H54 (cell line): ENCODE data around the gene SH3BP5.
A peak's percentile ranks its signal among the peaks of the same experiment; 100 is the strongest.
"Not testable (repeated sequence)": the region's sequence is repeated elsewhere in the genome, so short reads cannot be mapped to it uniquely, and the experiment has no call there.

Experiments
- DNase-seq: peaks from one replicate; pipeline ENCODE4 v3.0.0; 2011; ENCODE audit warnings: low spot score, mixed read lengths; ENCODE audit not compliant: insufficient read length
- FAIRE-seq: peaks from 3 replicates; lab custom pipeline; 2011; peaks lifted over from hg19 to GRCh38; lab: Jason Lieb, UNC
- POLR2A ChIP-seq: IDR thresholded peaks from 2 replicates; pipeline ENCODE4 v1.6.1; 2011; ENCODE audit warnings: low read depth, mild to moderate bottlenecking, low read length

Gene SH3BP5, protein sequence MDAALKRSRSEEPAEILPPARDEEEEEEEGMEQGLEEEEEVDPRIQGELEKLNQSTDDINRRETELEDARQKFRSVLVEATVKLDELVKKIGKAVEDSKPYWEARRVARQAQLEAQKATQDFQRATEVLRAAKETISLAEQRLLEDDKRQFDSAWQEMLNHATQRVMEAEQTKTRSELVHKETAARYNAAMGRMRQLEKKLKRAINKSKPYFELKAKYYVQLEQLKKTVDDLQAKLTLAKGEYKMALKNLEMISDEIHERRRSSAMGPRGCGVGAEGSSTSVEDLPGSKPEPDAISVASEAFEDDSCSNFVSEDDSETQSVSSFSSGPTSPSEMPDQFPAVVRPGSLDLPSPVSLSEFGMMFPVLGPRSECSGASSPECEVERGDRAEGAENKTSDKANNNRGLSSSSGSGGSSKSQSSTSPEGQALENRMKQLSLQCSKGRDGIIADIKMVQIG

DNA sequence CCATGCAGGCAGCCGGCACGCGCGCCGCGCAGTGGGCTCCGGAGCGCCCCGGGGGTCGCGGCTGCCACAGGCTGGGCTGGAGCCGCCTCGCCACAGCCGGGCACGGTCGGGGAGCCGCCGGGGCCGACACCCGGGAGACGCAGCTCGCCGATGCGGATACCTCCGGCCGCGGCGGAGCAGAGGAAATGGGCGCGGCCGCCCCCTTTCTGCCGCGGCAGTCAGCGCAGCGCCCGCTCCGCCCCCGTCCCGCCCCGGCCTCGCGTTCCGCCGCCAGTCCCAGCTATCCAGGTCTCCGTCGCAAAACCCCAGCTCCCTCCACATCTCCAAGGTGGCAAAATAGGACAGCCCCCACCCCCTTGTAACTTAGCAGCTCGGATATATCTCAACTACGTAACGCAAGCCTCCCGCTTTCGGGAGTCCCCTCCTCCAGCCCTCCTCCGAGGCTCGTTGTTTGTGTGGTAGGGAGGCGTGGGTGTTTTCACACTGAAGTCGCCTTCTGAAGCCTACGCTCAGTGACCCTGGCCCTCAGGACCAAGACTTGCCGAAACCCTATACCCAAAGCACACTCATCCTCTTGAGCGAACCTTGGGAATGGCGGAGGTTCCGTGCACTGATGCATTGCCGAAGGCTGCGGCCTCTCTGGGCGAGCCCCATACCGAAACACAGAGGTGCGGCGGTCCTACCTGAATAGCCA, at the start of gene SH3BP5:
SH3BP5 (minus strand) TSS at position 182 of the 694 bp plus-strand sequence; CDS start at position 4, 178 bp downstream.
- FAIRE-seq = no peak
- DNase-seq = peak; percentile 71
- peak; percentile 68; the same call in 1 of the 2 replicates for TF ChIP-seq POLR2A

DNA sequence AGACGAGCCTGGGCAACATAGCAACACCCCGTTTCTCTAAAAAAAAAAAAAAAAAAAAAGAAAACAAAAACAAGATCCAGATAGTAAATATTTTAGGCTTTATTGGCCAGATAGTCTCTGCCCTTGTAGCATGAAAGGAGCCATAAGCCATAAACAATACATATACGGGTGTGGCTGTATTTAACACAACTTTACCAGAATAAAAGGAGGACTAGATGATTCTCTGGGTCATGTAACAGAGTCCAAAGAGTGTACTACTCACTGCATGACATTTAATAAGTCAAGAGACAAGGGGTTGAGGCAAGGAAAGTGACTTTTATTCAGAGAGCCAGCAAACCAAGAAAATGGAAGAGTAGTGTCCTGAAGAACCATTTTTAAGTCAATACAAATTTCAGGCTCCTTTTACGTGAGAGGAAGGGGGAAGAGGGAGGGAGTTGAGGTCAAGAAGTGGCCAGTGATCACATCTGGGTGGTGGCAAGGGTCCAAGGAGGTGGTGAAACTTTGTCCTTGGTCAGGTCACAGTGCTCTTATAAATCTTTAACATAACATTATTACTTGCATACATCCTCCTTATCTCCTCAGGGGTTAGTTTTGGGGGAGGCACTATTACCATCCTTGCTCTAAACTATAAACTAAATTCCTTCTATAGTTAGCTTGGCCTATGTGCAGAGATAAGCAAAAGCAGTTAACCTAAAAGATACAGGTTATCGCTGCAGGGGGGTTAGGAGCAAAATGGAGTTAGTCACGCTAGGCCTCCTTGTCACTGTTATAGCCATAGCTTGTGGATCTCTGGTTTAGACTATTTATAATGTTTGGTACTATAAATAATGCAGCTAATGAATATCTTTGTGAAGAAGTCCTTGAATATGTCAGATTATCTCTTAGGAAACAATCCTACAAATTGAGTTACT, 48.8 kb upstream of the SH3BP5 start:
- DNase-seq (no peak), FAIRE-seq (no peak)
- TF ChIP-seq POLR2A = no peak

DNA sequence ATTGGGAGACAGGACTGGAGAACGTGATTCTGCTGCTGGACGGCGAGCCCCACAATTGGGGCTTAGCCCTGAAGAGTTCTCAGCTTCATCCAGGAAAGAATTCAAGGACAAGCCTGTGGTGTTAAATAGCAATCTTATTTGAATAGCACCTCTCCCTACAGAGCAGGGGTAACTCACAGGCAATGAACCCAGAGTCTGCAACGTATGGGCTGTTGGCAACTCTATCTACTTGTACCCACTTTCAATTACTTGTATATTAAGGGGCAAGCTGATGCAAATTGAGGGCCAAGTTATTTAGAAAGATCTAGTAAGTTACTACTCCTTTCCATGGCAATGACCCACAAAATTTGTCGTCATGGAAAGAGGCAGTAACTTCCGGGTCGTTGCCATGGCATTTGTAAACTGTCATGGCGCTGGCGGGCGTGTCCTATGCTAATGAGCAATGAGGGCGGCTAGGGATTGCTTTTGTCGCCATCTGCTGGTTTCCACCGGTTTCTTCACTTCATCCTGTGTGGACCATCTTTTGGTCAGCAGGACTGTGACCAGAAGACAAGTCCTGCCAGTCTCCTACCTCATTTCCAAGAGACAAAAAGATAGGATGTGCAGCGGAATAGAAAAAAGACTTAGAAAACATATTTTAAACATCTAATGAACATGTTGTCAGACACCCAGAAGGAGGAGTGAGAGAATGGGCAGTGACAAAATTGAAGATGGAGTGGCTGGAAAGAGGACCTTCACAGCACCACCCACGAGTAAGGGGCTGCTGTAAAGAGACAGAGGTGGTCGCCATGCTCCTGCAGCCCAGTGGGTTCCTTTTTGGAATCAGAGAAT, 45.8 kb upstream of the SH3BP5 start:
- TF ChIP-seq POLR2A = no peak
- FAIRE-seq = peak; percentile 82
- peak; percentile 49 for DNase-seq

GRCh38 chr3:15375461-15376000, 43.1 kb upstream of the SH3BP5 start:
- no peak for FAIRE-seq
- no peak for TF ChIP-seq POLR2A
- no peak for DNase-seq

GRCh38 chr3:15372918-15373317, 40.5 kb upstream of the SH3BP5 start:
- TF ChIP-seq POLR2A = no peak
- FAIRE-seq = no peak
- DNase-seq = no peak

DNA sequence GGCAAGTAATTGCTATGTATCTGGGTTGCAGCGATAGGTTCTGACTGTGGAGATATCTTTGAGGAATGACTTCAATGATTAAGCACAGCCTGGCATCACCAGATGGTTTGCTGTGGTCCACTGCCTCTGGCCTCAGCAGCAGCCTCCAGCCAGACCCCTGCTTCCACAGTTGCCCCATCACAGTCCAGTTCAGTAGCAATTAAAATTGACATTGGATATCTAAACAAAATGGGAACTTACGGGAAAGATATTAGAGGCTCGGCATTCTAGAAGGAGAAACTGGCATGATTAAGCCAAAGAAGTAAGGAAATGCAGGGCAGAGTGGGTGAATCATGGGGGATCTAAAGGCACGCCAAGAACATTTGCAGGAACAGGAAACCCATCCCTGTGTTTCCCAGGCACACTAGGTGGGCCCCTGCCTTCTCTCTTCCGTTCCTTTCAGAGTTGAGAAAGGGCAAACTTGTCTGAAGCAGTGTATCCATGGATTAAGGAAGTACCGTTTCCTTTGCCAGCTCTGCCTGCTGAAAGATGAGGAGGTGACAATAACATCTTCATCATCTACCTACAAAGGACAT, 36.3 kb upstream of the SH3BP5 start:
- no peak for TF ChIP-seq POLR2A
- DNase-seq (no peak), FAIRE-seq (no peak)

- FAIRE-seq (no peak), DNase-seq (peak; percentile 14)
- no peak for TF ChIP-seq POLR2A
Measured at GRCh38 chr3:15367059-15367458, 34.7 kb upstream of the SH3BP5 start.

DNA sequence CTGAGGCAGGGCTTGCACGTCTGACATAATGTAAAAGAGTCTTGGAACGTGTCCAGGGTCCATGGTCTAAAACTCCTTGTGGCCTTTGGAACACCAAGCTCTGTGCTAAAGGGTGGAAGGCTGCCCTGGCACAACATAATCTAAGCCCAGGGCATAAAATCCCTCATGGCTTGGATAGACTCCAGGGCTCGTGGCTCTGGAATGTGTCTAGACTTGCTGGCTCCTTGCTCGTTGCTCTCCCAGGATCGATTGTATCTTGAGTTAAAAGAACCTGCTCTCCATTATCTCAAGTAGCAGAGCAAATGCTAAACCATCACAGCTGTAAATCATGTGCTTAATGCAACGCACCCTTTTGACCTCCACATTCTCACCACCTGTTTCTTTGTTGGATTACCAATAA, 31.7 kb upstream of the SH3BP5 start:
- DNase-seq, FAIRE-seq: not testable (repeated sequence)

DNA sequence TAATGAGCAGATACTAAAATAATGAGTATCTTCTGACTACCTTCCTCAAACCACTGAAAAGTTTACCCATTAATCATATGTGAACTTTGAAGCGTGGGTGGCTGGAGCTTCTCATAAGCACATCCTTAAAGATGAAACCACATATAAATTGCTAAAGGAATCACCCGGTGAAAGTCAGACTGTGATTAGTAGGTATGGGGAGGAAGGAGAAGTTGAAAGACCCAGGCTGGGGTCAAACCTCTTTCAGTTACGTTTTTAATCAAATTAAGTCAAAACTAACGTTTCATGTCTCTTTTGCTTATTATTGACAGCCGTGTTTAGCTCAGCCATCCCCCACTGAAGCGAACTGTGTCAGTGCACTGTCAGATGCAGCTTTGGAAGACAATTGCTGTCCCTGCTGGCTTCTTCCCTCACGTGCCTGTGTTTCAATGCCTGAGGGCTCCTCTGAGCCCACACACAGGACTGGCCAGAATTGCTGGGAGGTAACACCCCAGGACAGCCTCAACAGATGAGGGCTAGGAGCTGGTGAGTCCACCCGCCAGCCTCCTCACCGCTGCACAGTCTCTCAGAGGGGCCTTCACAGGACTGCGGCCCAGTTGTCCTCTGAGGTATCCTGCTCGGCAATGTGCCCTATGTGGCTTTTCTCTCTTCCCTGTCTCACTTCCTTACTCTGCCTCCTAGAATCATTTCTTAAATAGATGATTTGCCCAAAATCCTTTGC, 29.3 kb upstream of the SH3BP5 start:
- no peak for TF ChIP-seq POLR2A
- FAIRE-seq (no peak), DNase-seq (no peak)

- FAIRE-seq (no peak), DNase-seq (no peak)
- no peak for TF ChIP-seq POLR2A
Measured at GRCh38 chr3:15360788-15361493, 28.6 kb upstream of the SH3BP5 start.

- no peak for FAIRE-seq
- no peak for TF ChIP-seq POLR2A
- no peak for DNase-seq
Measured at GRCh38 chr3:15359677-15360397, 27.5 kb upstream of the SH3BP5 start.

DNA sequence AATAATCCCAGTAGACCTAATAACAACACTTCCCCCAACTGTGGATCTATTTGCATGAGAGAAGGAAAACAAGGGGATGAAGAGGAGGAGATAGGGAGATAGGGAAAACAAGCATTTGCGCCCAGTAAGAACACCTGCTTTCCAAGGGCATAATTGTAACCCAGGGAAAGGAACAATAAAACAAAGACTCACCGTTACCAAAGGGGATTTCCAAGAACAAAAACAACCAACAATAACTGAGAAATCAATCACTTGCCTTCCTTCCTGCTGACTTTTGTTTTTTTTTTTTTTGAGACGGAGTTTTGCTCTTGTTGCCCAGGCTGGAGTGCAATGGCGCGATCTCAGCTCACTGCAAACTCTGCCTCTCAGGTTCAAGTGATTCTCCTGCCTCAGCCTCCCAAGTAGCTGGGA, 24.3 kb upstream of the SH3BP5 start:
- not testable (repeated sequence) for FAIRE-seq, DNase-seq
